ENCODE results near the gene SYNJ2. TPM values are rescaled to one million over a fixed set of nuclear protein-coding genes. Genes with fewer than 3 reads are reported as not detected.

SYNJ2 gene
- total and polyA plus RNA-seq, 2 of the 4 experiments (the other 2 are of a cell fraction) = 40.8 to 45.2 TPM

GRCh38 chr6:158040804-158041347 lies 59.2 kb downstream of the SYNJ2 start:
- Histone ChIP-seq H3K4ac (ENCODE audit: low read depth, low read length) (peak overlapping the region; percentile 99), H3K36me3 (ENCODE audit: control insufficient read depth, insufficient read depth, low read length) (peaks cover 24% of the 10 kb centered on the region), H2BK5ac (ENCODE audit: low read depth, low read length, poor library complexity, severe bottlenecking) (peak overlapping the region; percentile 99), H3K18ac (ENCODE audit: low read depth, low read length) (peak overlapping the region; percentile 94), H2AK5ac (ENCODE audit: low read depth, low read length) (peak overlapping the region; percentile 98), H3K27me3 (ENCODE audit: control insufficient read depth, insufficient read depth, low read length) (no peaks in the 10 kb centered on the region), H3K9me1 (ENCODE audit: insufficient read depth, low read length) (peaks cover 52% of the 10 kb centered on the region), H3K23ac (ENCODE audit: low read depth, low read length) (peak overlapping the region; percentile 96), H2AK9ac (replicated peaks; ENCODE audit: low read depth, low read length, poor library complexity) (peak overlapping the region; percentile 99), H3K56ac (ENCODE audit: extremely low read depth, insufficient read depth, low read length) (peak overlapping the region; percentile 96), H3K4me3 (ENCODE audit: insufficient read depth, low read depth, low read length) (peak overlapping the region; percentile 3; the same call in 1 of the 2 replicates), H3K4me2 (ENCODE audit: low read depth, low read length) (peak overlapping the region; percentile 80), H3K9ac (ENCODE audit: low read depth, low read length) (peak overlapping the region; percentile 82), H2BK15ac (ENCODE audit: low read depth, low read length) (peak overlapping the region; percentile 68; the same call in 2 of the 3 replicates), H3K79me1 (ENCODE audit: low read depth in 1 of 2, low read length in 2 of 2) (peaks cover 33 to 85% of the 10 kb centered on the region in 2 experiments), H4K5ac (ENCODE audit: low read depth, low read length) (peak overlapping the region; percentile 95), H4K91ac (ENCODE audit: insufficient read depth, low read depth, low read length) (peak overlapping the region; percentile 99), H3K4me1 (ENCODE audit: control insufficient read depth, insufficient read depth, low read length) (peaks cover 43% of the 10 kb centered on the region), H3K14ac (replicated peaks; ENCODE audit: low read depth, low read length) (peak overlapping the region; percentile 95), H2AFZ (replicated peaks; ENCODE audit: low read length, poor library complexity) (peak overlapping the region; percentile 2), H4K8ac (ENCODE audit: low read depth in 2 of 2, low read length in 2 of 2) (peak overlapping the region; percentile 84 to 95), H2BK20ac (ENCODE audit: low read depth, low read length) (peak overlapping the region; percentile 98), H2BK120ac (ENCODE audit: low read depth, low read length) (peak overlapping the region; percentile 98), H3K9me3 (ENCODE audit: control insufficient read depth, insufficient read depth, low read length) (no peaks in the 10 kb centered on the region), H4K20me1 (ENCODE audit: insufficient read depth, low read length) (no peaks in the 10 kb centered on the region), H3K27ac (ENCODE audit: insufficient read depth, low read length) (peak overlapping the region; percentile 97)
- ATAC-seq (ENCODE audit: low read depth) (peak; percentile 36), DNase-seq (peak; percentile 90)
- in situ Hi-C loops (cut with MboI; ENCODE audit: low sequenced_read_pairs) = no loop called here
- no TSS peak for BruUV-seq (replicated peaks)
- CTCF ChIA-PET = interaction anchor here (0.6 to 1.2 kb wide), 2 partner anchors 15 to 27 kb away, joined by 3 to 5 read pairs; no protein-coding TSS in a partner anchor
- POLR2A ChIA-PET (ENCODE audit: unreplicated experiment) = no interaction called here
- dilution Hi-C loops (cut with HindIII; ENCODE audit: low sequenced_read_pairs, unreplicated experiment) = no loop called here
- 0% methylated on average over 3 of the region's 12 CpGs; no CpG with 5 or more reads in 1 of the 2 experiments for WGBS, 2 experiments (ENCODE audit: extremely low coverage in 2 of 2, insufficient read length in 1 of 2)
- intact Hi-C loops (cut with micrococcal nuclease) = loop anchor here (2.0 to 5.0 kb wide), 3 partner anchors 14 to 59 kb away; partner anchors contain the start of gene SYNJ2
- TF ChIP-seq BHLHE40 (IDR thresholded peaks at IDR 0.05; ENCODE audit: low read depth, low read length) (peak; percentile 64), MAFK (IDR thresholded peaks at IDR 0.05; ENCODE audit: low read depth, low read length) (no peak), POLR2A (IDR thresholded peaks at IDR 0.05; ENCODE audit: low read depth, low read length) (no peak; the same call in 1 of the 2 replicates), MAZ (IDR thresholded peaks at IDR 0.05; ENCODE audit: borderline replicate concordance, low read depth, low read length) (peak; percentile 31), MXI1 (IDR thresholded peaks at IDR 0.05; ENCODE audit: borderline replicate concordance, low read depth, low read length) (no peak), FOS (IDR thresholded peaks at IDR 0.05; ENCODE audit: low read depth, low read length) (no peak), ELK1 (IDR thresholded peaks at IDR 0.05; ENCODE audit: borderline replicate concordance, low read depth, low read length) (no peak), RAD21 (IDR thresholded peaks at IDR 0.05; ENCODE audit: low read length) (peak; percentile 1; the same call in 1 of the 2 replicates), CTCF (conservative IDR thresholded peaks at IDR 0.05; ENCODE audit: low read depth, low read length) (no peak), NFE2L2 (IDR thresholded peaks at IDR 0.05; ENCODE audit: low read depth, low read length) (0 out of 2 replicates have a peak, but pooled peaks have one; percentile 49), RFX5 (IDR thresholded peaks at IDR 0.05; ENCODE audit: low read depth, low read length) (no peak), SMC3 (IDR thresholded peaks at IDR 0.05; ENCODE audit: low read depth, low read length) (no peak), USF2 (IDR thresholded peaks at IDR 0.05; ENCODE audit: low read depth, low read length) (no peak), CHD1 (IDR thresholded peaks at IDR 0.05; ENCODE audit: low read depth, low read length) (0 out of 2 replicates have a peak, but pooled peaks have one; percentile 83), CEBPB (IDR thresholded peaks at IDR 0.05; ENCODE audit: low read depth, low read length) (no peak)
